HG03175 (cell line): ENCODE results near the gene PEX1.
"Not testable (repeated sequence)": the region's sequence is repeated elsewhere in the genome, so short reads cannot be mapped to it uniquely, and the experiment has no call there.

ENCODE experiments used
- ATAC-seq: cut with Tn5 transposase; IDR thresholded peaks from one replicate; pipeline ENCODE4 v1.9.1; 2021; ENCODE audit warnings: mild to moderate bottlenecking, moderate library complexity; ENCODE audit not compliant: unreplicated experiment

Gene PEX1

GRCh38 chr7:92461027-92462003, 67.0 kb downstream of the PEX1 start:
- ATAC-seq: peak; percentile 72

- no peak for ATAC-seq
Measured at GRCh38 chr7:92460510-92460909, 67.8 kb downstream of the PEX1 start.

- no peak for ATAC-seq
Measured at GRCh38 chr7:92460109-92460508, 68.2 kb downstream of the PEX1 start.

- ATAC-seq: no peak
Measured at GRCh38 chr7:92456236-92456635, 72.1 kb downstream of the PEX1 start.

GRCh38 chr7:92451645-92452044, 76.7 kb downstream of the PEX1 start:
- ATAC-seq: no peak

GRCh38 chr7:92448205-92448747, 80.0 kb downstream of the PEX1 start:
- ATAC-seq: peak; percentile 40

GRCh38 chr7:92447345-92448204, 80.7 kb downstream of the PEX1 start, which contains the start of gene GATAD1:
Gene GATAD1 (plus strand): TSS chr7:92447482. CDS start chr7:92447730, 248 bp downstream.
- peak; percentile 91 for ATAC-seq

GRCh38 chr7:92446869-92447344, 81.4 kb downstream of the PEX1 start:
- no peak for ATAC-seq

GRCh38 chr7:92442720-92443119, 85.6 kb downstream of the PEX1 start:
- ATAC-seq: not testable (repeated sequence)

- no peak for ATAC-seq
Measured at GRCh38 chr7:92437956-92438491, 90.3 kb downstream of the PEX1 start.
